Measurements from ENCODE around the gene SPHK1.

The SPHK1 gene

DNA sequence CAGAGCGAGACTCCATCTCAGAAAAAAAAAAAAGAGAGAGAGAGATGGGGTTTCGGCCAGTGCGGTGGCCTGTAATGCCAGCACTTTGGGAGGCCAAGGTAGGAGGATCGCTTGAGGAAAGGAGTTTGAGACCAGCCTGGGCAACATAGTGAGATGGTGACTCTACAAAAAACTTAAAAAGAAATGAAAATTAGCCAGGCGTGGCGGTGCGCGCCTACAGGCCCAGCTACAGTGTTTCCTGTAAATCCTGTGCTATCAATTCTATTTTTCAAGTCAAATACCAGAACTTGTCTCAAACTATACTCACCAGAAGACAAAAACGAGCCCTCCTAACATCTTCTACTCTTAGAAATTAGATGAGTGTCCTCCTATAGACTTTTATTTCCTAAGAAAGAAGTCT, 49.3 kb downstream of the SPHK1 start:
- DNase-seq (ENCODE audit: low read depth) = no peak

DNA sequence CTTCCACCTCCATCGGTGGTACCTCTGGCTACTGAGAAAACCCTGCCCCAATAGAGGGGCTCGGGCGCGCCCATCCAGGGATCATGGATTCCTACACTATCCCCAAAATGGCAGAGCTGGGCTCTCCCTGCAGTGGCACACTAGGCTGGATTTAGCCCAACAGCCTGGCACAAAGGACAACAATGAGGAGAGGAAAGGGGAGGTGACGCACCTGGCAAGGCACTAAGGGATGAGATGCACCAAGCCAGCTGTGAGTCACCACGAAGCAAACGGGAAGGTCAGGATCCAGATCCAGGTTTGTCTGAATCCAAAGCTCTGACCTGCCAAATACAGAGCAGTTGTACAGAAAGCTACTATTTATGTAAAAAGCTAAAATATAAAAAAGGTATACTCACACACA, 50.5 kb downstream of the SPHK1 start:
- no peak for DNase-seq (ENCODE audit: low read depth)

DNA sequence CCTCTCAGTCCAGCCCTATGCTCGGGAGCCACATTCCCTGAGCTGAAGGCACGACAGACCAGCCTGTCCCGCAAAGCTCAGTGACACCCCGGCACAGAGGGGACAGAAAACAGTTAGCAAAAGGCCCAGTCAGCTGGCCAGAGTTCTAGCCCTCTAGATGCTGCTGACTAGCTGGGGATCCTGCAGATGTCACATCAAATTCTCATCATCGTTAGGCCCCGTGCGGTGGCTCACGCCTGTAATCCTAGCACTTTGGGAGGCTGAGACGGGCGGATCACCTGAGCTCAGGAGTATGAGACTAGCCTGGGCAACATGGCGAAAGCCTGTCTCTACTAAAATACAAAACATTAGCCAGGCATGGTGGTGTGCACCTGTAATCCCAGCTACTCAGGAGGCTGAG, 51.3 kb downstream of the SPHK1 start:
- no peak for DNase-seq (ENCODE audit: low read depth)

All from HS-27A (cell line).